Measurements from ENCODE around the gene KCNK4. TPM values are rescaled to one million over a fixed set of nuclear protein-coding genes. Genes with fewer than 3 reads are reported as not detected.
"Not testable (repeated sequence)": the region's sequence is repeated elsewhere in the genome, so short reads cannot be mapped to it uniquely, and the experiment has no call there.

Gene KCNK4
- total and polyA plus RNA-seq, 12 donors: 0.10 to 0.54 TPM; not detected in 10

GRCh38 chr11:64244107-64244506, 47.0 kb upstream of the KCNK4 start:
- TF ChIP-seq, protein P1, sequence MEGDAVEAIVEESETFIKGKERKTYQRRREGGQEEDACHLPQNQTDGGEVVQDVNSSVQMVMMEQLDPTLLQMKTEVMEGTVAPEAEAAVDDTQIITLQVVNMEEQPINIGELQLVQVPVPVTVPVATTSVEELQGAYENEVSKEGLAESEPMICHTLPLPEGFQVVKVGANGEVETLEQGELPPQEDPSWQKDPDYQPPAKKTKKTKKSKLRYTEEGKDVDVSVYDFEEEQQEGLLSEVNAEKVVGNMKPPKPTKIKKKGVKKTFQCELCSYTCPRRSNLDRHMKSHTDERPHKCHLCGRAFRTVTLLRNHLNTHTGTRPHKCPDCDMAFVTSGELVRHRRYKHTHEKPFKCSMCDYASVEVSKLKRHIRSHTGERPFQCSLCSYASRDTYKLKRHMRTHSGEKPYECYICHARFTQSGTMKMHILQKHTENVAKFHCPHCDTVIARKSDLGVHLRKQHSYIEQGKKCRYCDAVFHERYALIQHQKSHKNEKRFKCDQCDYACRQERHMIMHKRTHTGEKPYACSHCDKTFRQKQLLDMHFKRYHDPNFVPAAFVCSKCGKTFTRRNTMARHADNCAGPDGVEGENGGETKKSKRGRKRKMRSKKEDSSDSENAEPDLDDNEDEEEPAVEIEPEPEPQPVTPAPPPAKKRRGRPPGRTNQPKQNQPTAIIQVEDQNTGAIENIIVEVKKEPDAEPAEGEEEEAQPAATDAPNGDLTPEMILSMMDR (IDR thresholded peaks at IDR 0.05): no peak
- no peak for TF ChIP-seq POLR2A (IDR thresholded peaks at IDR 0.05)
- no peak overlapping the region for H3K27ac ChIP-seq
- H3K9me3 ChIP-seq (replicated peaks in 1 of 3): no peaks in the 10 kb centered on the region
- H3K4me3 ChIP-seq: no peak overlapping the region
- WGBS, 4 donors: 48 to 61% (median 52%) methylated on average over 5 of the region's 5 CpGs
- intact Hi-C loops (cut with DNase I): no loop called here
- H3K4me1 ChIP-seq (replicated peaks in 1 of 2): peaks cover 35 to 51% of the 10 kb centered on the region in 2 donors
- no peak for DNase-seq
- peaks cover 0 to 12% of the 10 kb centered on the region in 2 donors for H3K36me3 ChIP-seq (replicated peaks in 1 of 2)
- no peaks in the 10 kb centered on the region for H3K27me3 ChIP-seq

DNA sequence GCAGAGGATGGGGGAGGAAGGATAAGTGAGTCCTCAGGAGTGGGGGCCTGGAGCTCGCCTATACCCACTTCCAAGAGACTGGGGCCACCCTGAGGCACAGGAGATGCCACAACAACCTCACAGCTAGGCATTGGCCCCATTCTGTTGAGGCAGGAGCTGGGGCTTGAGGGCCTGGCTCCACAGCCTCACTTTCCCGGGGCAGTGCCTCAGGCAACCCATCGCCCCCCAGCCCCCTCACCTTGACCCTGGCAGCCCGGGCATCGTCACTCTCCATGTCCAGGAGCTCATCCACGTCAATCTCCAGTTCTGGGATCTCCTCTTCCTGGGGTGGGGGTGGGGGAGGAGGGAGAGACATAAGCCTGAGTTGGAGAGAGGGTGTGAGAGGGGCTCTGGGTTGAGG, 46.1 kb upstream of the KCNK4 start:
- H3K36me3 ChIP-seq (replicated peaks in 1 of 2): peaks cover 0 to 12% of the 10 kb centered on the region in 2 donors
- H3K27me3 ChIP-seq: no peaks in the 10 kb centered on the region
- peaks cover 35 to 45% of the 10 kb centered on the region in 2 donors for H3K4me1 ChIP-seq (replicated peaks in 1 of 2)
- no peaks in the 10 kb centered on the region for H3K9me3 ChIP-seq (replicated peaks in 1 of 3)
- H3K4me3 ChIP-seq: peak overlapping the region in 1 of 4 donors; percentile 72
- intact Hi-C loops (cut with DNase I): no loop called here
- H3K27ac ChIP-seq: peak overlapping the region; percentile 16 to 90 (median 85)
- TF ChIP-seq, protein P1 (IDR thresholded peaks at IDR 0.05): no peak
- TF ChIP-seq POLR2A (IDR thresholded peaks at IDR 0.05): no peak
- peak in 1 of 7 donors; percentile 27 for DNase-seq
- 0 to 22% (median 18%) methylated on average over 1 to 6 of the region's 6 CpGs; no CpG with 5 or more reads in 1 of the 4 donors for WGBS, 4 donors

DNA sequence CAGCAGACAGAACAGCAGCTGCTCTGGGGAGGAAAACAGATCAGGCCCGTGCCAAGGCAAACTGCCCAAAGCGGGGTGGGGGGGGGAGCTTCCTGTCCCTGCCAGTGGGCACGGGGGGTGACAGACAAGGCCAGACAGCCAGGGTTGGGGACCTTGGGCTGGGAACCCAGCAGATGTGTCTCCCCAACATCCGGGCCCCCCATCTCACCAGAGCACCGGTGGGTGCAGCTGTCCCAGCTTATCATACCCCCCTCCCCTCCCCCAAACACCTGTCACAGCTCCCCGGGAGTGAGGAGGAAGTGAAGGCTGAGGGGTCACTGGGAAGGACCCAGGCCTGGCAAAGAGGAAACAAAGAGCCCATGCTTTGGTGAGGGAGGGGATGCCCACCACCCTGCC, 45.7 kb upstream of the KCNK4 start:
- DNase-seq: peak; percentile 67 to 84 (median 76)
- H3K36me3 ChIP-seq (replicated peaks in 1 of 2): peaks cover 0 to 12% of the 10 kb centered on the region in 2 donors
- peaks cover 31 to 40% of the 10 kb centered on the region in 2 donors for H3K4me1 ChIP-seq (replicated peaks in 1 of 2)
- no peak for TF ChIP-seq POLR2A (IDR thresholded peaks at IDR 0.05)
- TF ChIP-seq, protein P1 (IDR thresholded peaks at IDR 0.05): no peak
- 0 to 10% (median 6%) methylated on average over 2 to 6 of the region's 6 CpGs for WGBS, 4 donors
- peak overlapping the region; percentile 16 to 90 (median 85) for H3K27ac ChIP-seq
- no peaks in the 10 kb centered on the region for H3K9me3 ChIP-seq (replicated peaks in 1 of 3)
- H3K4me3 ChIP-seq: peak overlapping the region in 2 of 4 donors; percentile 59 to 72
- intact Hi-C loops (cut with DNase I): no loop called here
- no peaks in the 10 kb centered on the region for H3K27me3 ChIP-seq

GRCh38 chr11:64245797-64246620, 45.1 kb upstream of the KCNK4 start:
- peaks cover 32 to 43% of the 10 kb centered on the region in 2 donors for H3K4me1 ChIP-seq (replicated peaks in 1 of 2)
- peak; percentile 84 to 93 (median 90) for DNase-seq
- peak overlapping the region; percentile 2 to 72 (median 66) for H3K4me3 ChIP-seq
- peak in 1 of 2 donors; percentile 74 for TF ChIP-seq POLR2A (IDR thresholded peaks at IDR 0.05)
- TF ChIP-seq, protein P1 (IDR thresholded peaks at IDR 0.05): no peak
- H3K27me3 ChIP-seq: no peaks in the 10 kb centered on the region
- H3K27ac ChIP-seq: peak overlapping the region; percentile 16 to 90 (median 85)
- H3K36me3 ChIP-seq (replicated peaks in 1 of 2): peaks cover 0 to 12% of the 10 kb centered on the region in 2 donors
- WGBS, 4 donors: 0 to 9% (median 0%) methylated on average over 7 to 46 of the region's 46 CpGs
- H3K9me3 ChIP-seq (replicated peaks in 1 of 3): no peaks in the 10 kb centered on the region
- intact Hi-C loops (cut with DNase I): no loop called here

- H3K9me3 ChIP-seq (replicated peaks in 1 of 3); intact Hi-C loops (cut with DNase I); DNase-seq; H3K27me3 ChIP-seq: not testable (repeated sequence)
- H3K36me3 ChIP-seq (replicated peaks in 1 of 2): peaks cover 0 to 12% of the 10 kb centered on the region in 2 donors
- H3K4me1 ChIP-seq (replicated peaks in 1 of 2): peaks cover 33 to 44% of the 10 kb centered on the region in 2 donors
- H3K4me3 ChIP-seq: peak overlapping the region in 2 of 4 donors; percentile 59 to 72
- 0 to 1% (median 0%) methylated on average over 15 to 41 of the region's 43 CpGs; no CpG with 5 or more reads in 1 of the 4 donors for WGBS, 4 donors
- peak overlapping the region in 3 of 5 donors; percentile 84 to 90 (median 87) for H3K27ac ChIP-seq
These were observed 44.6 kb upstream of the KCNK4 start for GRCh38 chr11:64246621-64246870.

Data from adrenal gland (tissue), 12 donors.